ENCODE results near the gene GAS2L2. TPM values are rescaled to one million over a fixed set of nuclear protein-coding genes. Genes with fewer than 3 reads are reported as not detected.

The GAS2L2 gene
- total and polyA plus RNA-seq, 2 of the 8 experiments (the other 6 are each of a cell fraction or from before 2014, with no cell fraction given): 0.09 to 0.13 TPM

DNA sequence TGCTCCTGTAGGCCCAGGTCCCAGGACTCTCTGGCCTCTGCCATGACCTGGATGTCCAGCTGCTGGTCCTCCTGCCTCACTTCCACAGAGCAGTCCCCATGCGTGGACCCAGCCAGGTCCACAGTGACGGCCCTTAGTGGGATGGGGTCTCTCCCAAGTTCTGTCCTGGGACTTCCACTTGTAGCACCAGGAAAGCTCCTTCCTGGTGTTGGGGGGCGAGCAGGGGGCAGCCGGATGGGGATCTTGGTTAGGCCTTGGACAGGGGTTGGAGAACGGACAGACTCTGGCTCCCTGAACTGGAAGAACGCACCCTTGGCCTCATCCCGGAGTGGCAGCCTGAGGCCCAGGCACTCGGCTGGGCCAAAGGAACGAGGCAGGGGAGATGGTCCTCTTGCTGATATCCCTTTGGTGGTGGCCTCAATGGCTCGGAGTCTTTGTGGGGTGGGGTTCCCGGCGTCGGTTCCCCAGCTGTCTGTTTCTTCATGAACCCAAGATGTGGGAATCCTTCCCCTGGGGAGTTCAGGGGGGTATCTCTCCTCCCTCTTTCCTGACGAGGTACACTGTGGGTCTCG, 7.2 kb downstream of the GAS2L2 start:
- Histone ChIP-seq H3K4me2 (ENCODE audit: insufficient read depth in 1 of 2, low read depth in 2 of 2, low read length in 2 of 2) (no peak overlapping the region), H3K23ac (ENCODE audit: insufficient read length) (no peak overlapping the region), H3K56ac (replicated peaks; ENCODE audit: insufficient read length, low read depth, low read length) (no peak overlapping the region), H2AFZ (ENCODE audit: low read length) (no peak overlapping the region), H3K79me2 (ENCODE audit: control insufficient read depth in 1 of 2, insufficient read depth in 2 of 2, low read length in 2 of 2) (no peaks in the 10 kb centered on the region), H3K36me3 (ENCODE audit: control insufficient read depth in 2 of 4, insufficient read depth in 4 of 4, low read length in 3 of 4) (peaks cover 0 to 2% (median 0%) of the 10 kb centered on the region in 4 experiments; a peak in 1 of 8 replicates), H3K4me1 (replicated peaks in 1 of 4; ENCODE audit: control insufficient read depth in 3 of 4, insufficient read depth in 4 of 4, low read length in 3 of 4) (peaks cover 0 to 8% (median 6%) of the 10 kb centered on the region in 4 experiments; a peak in 5 of 7 replicates), H2BK120ac (replicated peaks; ENCODE audit: low read depth, low read length) (no peak overlapping the region), H3K18ac (ENCODE audit: extremely low read depth, low read length) (no peak overlapping the region), H2BK5ac (ENCODE audit: low read depth, low read length) (no peak overlapping the region), H2BK15ac (ENCODE audit: low read length) (no peak overlapping the region), H3K27ac (ENCODE audit: low read depth, low read length) (no peak overlapping the region), H2AK5ac (ENCODE audit: low read depth, low read length) (no peak overlapping the region), H3K9ac (replicated peaks in 1 of 4; ENCODE audit: extremely low read depth in 1 of 4, low read depth in 3 of 4, low read length in 3 of 4) (no peak overlapping the region), H2BK20ac (ENCODE audit: low read length) (no peak overlapping the region), H3K14ac (ENCODE audit: insufficient read length) (no peak overlapping the region), H3K23me2 (ENCODE audit: low read depth, low read length) (peaks cover 5% of the 10 kb centered on the region; the same call in 1 of the 2 replicates), H3K27me3 (replicated peaks in 1 of 4; ENCODE audit: control insufficient read depth in 3 of 4, extremely low read depth in 1 of 4, insufficient read depth in 3 of 4, low read length in 3 of 4) (peaks cover 4 to 34% (median 29%) of the 10 kb centered on the region in 4 experiments), H3K9me3 (ENCODE audit: insufficient read depth in 2 of 2, low read depth in 1 of 2, low read length in 1 of 2) (peaks cover 1 to 3% of the 10 kb centered on the region in 2 experiments; a peak in 2 of 4 replicates), H4K20me1 (replicated peaks in 1 of 2; ENCODE audit: control insufficient read depth in 1 of 2, insufficient read depth in 2 of 2, low read length in 2 of 2) (peaks cover 0 to 4% of the 10 kb centered on the region in 2 experiments), H4K91ac (replicated peaks; ENCODE audit: insufficient read length, low read length) (no peak overlapping the region), H3K79me1 (ENCODE audit: low read depth, low read length) (no peaks in the 10 kb centered on the region), H3K4ac (replicated peaks; ENCODE audit: insufficient read length, low read depth, low read length) (no peak overlapping the region), H2BK12ac (ENCODE audit: low read depth, low read length) (no peak overlapping the region), H3K4me3 (ENCODE audit: extremely low read depth in 1 of 4, insufficient read depth in 2 of 4, low read depth in 3 of 4, low read length in 4 of 4) (no peak overlapping the region), H4K5ac (ENCODE audit: insufficient read length, low read depth, low read length) (no peak overlapping the region), H4K8ac (ENCODE audit: extremely low read depth, insufficient read depth, low read length) (no peak overlapping the region)
- 92% methylated on average over 14 of the region's 15 CpGs; no CpG with 5 or more reads in 1 of the 2 experiments for WGBS, 2 experiments (ENCODE audit: extremely low coverage in 1 of 2, insufficient coverage in 1 of 2, insufficient read length in 1 of 2, insufficient replicate concordance in 2 of 2, low coverage in 1 of 2, low lambda C conversion rate in 2 of 2, missing lambda C conversion rate in 1 of 2)
- CTCF ChIA-PET (ENCODE audit: partially characterized antibody): interaction anchor here (0.8 to 8.4 kb wide), 14 partner anchors 11 to 167 kb away, joined by 3 to 166 read pairs (median 3); partner anchors contain the start of genes PEX12 and RASL10B
- no peak for DNase-seq (ENCODE audit: low read depth in 1 of 2, low spot score in 2 of 2)
- POLR2A ChIA-PET (ENCODE audit: partially characterized antibody): interaction anchor here (1.4 kb wide), 1 partner anchor 63 kb away, joined by 3 read pairs; the partner anchor contains the start of gene TAF15
- no peak for FAIRE-seq
- no peak for TF ChIP-seq EZH2 (IDR thresholded peaks at IDR 0.05; ENCODE audit: low read depth, low read length, severe bottlenecking)
- no peak for TF ChIP-seq ZNF274 (IDR thresholded peaks at IDR 0.05; ENCODE audit: borderline replicate concordance, extremely low read depth, low read length)
- no peak for TF ChIP-seq BCL11A (IDR thresholded peaks at IDR 0.05; ENCODE audit: low read depth in 2 of 2, low read length in 2 of 2)
